Activated B cell treated with CpG ODN at 0.5 μM for 24 hours (primary cell): Measurements from ENCODE around the gene DDX25. TPM values are rescaled to one million over a fixed set of nuclear protein-coding genes. Genes with fewer than 3 reads are reported as not detected.

Experiments used
- ATAC-seq: fragments of 200-7000 bp; cut with Tn5 transposase; one replicate; pipeline ENCODE4 v1.10.0; 2021; ENCODE audit warnings: low read depth, mild to moderate bottlenecking, moderate library complexity
- CTCF ChIA-PET: fragments of 350-600 bp; sonication (Branson Sonifier 250); formaldehyde crosslinking; loops from one replicate; lab custom pipeline; 2021; ENCODE audit warnings: antibody characterized with exemption; lab: Charles Lee
- POLR2A ChIA-PET: fragments of 350-600 bp; sonication (Branson Sonifier 250); formaldehyde crosslinking; loops from one replicate; lab custom pipeline; 2021; ENCODE audit warnings: antibody characterized with exemption; lab: Charles Lee
- DNase-seq: peaks from one replicate; pipeline ENCODE4 v3.0.0; 2022
- H3K27ac Mint-ChIP-seq: one replicate; pipeline ENCODE4 v1.8.0; 2020; ENCODE audit warnings: mixed read lengths
- H3K27me3 Mint-ChIP-seq: one replicate; pipeline ENCODE4 v1.8.0; 2021; ENCODE audit warnings: mixed read lengths
- H3K36me3 Mint-ChIP-seq: one replicate; pipeline ENCODE4 v1.8.0; 2021; ENCODE audit warnings: low read depth, mixed read lengths
- H3K4me1 Mint-ChIP-seq: one replicate; pipeline ENCODE4 v1.8.0; 2021; ENCODE audit warnings: mixed read lengths
- H3K4me3 Mint-ChIP-seq: one replicate; pipeline ENCODE4 v1.8.0; 2020; ENCODE audit warnings: mild to moderate bottlenecking, mixed read lengths
- H3K9me3 Mint-ChIP-seq: one replicate; pipeline ENCODE4 v1.8.0; 2020; ENCODE audit warnings: mixed read lengths
- CTCF ChIP-seq: fragments of 200-600 bp; IDR thresholded peaks from one replicate; pipeline ENCODE4 v1.8.0; 2022; ENCODE audit warnings: antibody characterized with exemption, mild to moderate bottlenecking
- intact Hi-C: fragments of 100-400 bp; cut with micrococcal nuclease; formaldehyde crosslinking; loops from one replicate; pipeline ENCODE4 v1.15.1; 2024
- total RNA-seq: library from RNA; stranded (reverse); gene quantifications from 2 replicates; pipeline ENCODE4 v1.2.3, GENCODE V29; 2022

The DDX25 gene
- total RNA-seq, 1 donor from 2014 or later, result not detected

- Mint-ChIP-seq H3K27me3 (peaks cover 18% of the 10 kb centered on the region), H3K4me1 (no peaks in the 10 kb centered on the region), H3K27ac (no peak overlapping the region), H3K9me3 (peaks cover 8% of the 10 kb centered on the region), H3K36me3 (no peaks in the 10 kb centered on the region), H3K4me3 (no peak overlapping the region)
- CTCF ChIA-PET, result no interaction called here
- intact Hi-C loops, result no loop called here
- no peak for DNase-seq
- POLR2A ChIA-PET, result no interaction called here
- TF ChIP-seq CTCF, result no peak
- no peak for ATAC-seq
Measured at GRCh38 chr11:125967515-125967914, 63.2 kb downstream of the DDX25 start.

GRCh38 chr11:125968354-125968753, 64.0 kb downstream of the DDX25 start:
- intact Hi-C loops, result no loop called here
- H3K4me1 Mint-ChIP-seq, result no peaks in the 10 kb centered on the region
- H3K27me3 Mint-ChIP-seq, result peaks cover 18% of the 10 kb centered on the region
- H3K27ac Mint-ChIP-seq, result no peak overlapping the region
- TF ChIP-seq CTCF, result no peak
- H3K4me3 Mint-ChIP-seq, result no peak overlapping the region
- DNase-seq (no peak), ATAC-seq (no peak)
- no peaks in the 10 kb centered on the region for H3K36me3 Mint-ChIP-seq
- no peaks in the 10 kb centered on the region for H3K9me3 Mint-ChIP-seq
- CTCF ChIA-PET, result no interaction called here
- POLR2A ChIA-PET, result no interaction called here

GRCh38 chr11:125971618-125972017, 67.3 kb downstream of the DDX25 start:
- POLR2A ChIA-PET, result interaction anchor here (0.6 kb wide), 1 partner anchor 305 kb away, joined by 4 read pairs; no protein-coding TSS in a partner anchor
- no peaks in the 10 kb centered on the region for H3K36me3 Mint-ChIP-seq
- H3K4me3 Mint-ChIP-seq, result no peak overlapping the region
- no peaks in the 10 kb centered on the region for H3K4me1 Mint-ChIP-seq
- CTCF ChIA-PET, result no interaction called here
- no peak overlapping the region for H3K27ac Mint-ChIP-seq
- no peak for TF ChIP-seq CTCF
- no peaks in the 10 kb centered on the region for H3K9me3 Mint-ChIP-seq
- DNase-seq, result no peak
- peaks cover 10% of the 10 kb centered on the region for H3K27me3 Mint-ChIP-seq
- no peak for ATAC-seq
- intact Hi-C loops, result no loop called here

GRCh38 chr11:125974284-125974683, 70.0 kb downstream of the DDX25 start:
- no peak for TF ChIP-seq CTCF
- CTCF ChIA-PET, result no interaction called here
- intact Hi-C loops, result no loop called here

GRCh38 chr11:125975634-125976033, 71.3 kb downstream of the DDX25 start:
- intact Hi-C loops, result no loop called here
- peaks cover 8% of the 10 kb centered on the region for H3K27me3 Mint-ChIP-seq
- H3K9me3 Mint-ChIP-seq, result no peaks in the 10 kb centered on the region
- DNase-seq (no peak), ATAC-seq (no peak)
- H3K36me3 Mint-ChIP-seq, result no peaks in the 10 kb centered on the region
- no peak for TF ChIP-seq CTCF
- no peaks in the 10 kb centered on the region for H3K4me1 Mint-ChIP-seq
- ChIA-PET CTCF (no interaction called here), POLR2A (no interaction called here)
- H3K27ac Mint-ChIP-seq, result no peak overlapping the region
- H3K4me3 Mint-ChIP-seq, result no peak overlapping the region

More at GRCh38 chr11:125974284-125974683, 70.0 kb downstream of the DDX25 start:
- Mint-ChIP-seq H3K27ac (no peak overlapping the region), H3K9me3 (no peaks in the 10 kb centered on the region), H3K27me3 (peaks cover 8% of the 10 kb centered on the region), H3K4me1 (no peaks in the 10 kb centered on the region), H3K36me3 (no peaks in the 10 kb centered on the region), H3K4me3 (no peak overlapping the region)
- ATAC-seq, result no peak
- no peak for DNase-seq
- POLR2A ChIA-PET, result no interaction called here
